Cardiac fibroblast (primary cell): Measurements from ENCODE around the gene OR6N2.

Experiments
- DNase-seq, 2 donors: peaks; one replicate each; pipeline versions ENCODE4 v3.0.0 to v3.0.0-alpha.2; 2010; ENCODE audit warnings: low read depth in 2 of 2
- H3K4me3 ChIP-seq, 2 donors: replicated peaks in 1 of 2; 1 replicate in 1 of 2; 2 replicates in 1 of 2; pipeline ENCODE4 v1.5.1; 2011; ENCODE audit warnings: low read depth in 2 of 2, low read length in 2 of 2, mild to moderate bottlenecking in 2 of 2, moderate library complexity in 1 of 2
- TF ChIP-seq, protein P1 (sequence below): IDR thresholded peaks from one replicate; pipeline ENCODE4 v1.5.1; 2011; ENCODE audit warnings: low read depth, mild to moderate bottlenecking, low read length, inconsistent platforms

Gene OR6N2

DNA sequence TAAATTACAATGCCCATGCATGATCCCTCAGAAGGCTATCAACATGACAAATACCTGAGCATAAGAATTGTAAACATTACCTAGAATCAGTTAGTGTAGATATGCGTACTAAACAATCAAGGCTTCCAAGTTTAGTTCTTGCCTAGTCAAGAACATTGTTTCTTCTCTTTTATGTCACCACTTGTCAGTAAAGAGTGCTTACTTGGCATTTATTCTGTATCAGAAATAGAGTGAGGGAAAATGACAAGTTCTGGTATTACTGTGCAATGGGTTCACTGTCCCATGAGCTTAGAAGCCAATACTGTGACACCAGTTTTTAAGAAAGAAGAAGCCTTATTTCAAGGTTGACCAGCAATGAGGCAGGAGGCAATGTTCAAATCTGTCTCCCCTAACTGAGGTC lies 22.7 kb upstream of the OR6N2 start:
- TF ChIP-seq, protein P1, sequence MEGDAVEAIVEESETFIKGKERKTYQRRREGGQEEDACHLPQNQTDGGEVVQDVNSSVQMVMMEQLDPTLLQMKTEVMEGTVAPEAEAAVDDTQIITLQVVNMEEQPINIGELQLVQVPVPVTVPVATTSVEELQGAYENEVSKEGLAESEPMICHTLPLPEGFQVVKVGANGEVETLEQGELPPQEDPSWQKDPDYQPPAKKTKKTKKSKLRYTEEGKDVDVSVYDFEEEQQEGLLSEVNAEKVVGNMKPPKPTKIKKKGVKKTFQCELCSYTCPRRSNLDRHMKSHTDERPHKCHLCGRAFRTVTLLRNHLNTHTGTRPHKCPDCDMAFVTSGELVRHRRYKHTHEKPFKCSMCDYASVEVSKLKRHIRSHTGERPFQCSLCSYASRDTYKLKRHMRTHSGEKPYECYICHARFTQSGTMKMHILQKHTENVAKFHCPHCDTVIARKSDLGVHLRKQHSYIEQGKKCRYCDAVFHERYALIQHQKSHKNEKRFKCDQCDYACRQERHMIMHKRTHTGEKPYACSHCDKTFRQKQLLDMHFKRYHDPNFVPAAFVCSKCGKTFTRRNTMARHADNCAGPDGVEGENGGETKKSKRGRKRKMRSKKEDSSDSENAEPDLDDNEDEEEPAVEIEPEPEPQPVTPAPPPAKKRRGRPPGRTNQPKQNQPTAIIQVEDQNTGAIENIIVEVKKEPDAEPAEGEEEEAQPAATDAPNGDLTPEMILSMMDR: no peak
- no peak overlapping the region for H3K4me3 ChIP-seq
- DNase-seq: no peak

DNA sequence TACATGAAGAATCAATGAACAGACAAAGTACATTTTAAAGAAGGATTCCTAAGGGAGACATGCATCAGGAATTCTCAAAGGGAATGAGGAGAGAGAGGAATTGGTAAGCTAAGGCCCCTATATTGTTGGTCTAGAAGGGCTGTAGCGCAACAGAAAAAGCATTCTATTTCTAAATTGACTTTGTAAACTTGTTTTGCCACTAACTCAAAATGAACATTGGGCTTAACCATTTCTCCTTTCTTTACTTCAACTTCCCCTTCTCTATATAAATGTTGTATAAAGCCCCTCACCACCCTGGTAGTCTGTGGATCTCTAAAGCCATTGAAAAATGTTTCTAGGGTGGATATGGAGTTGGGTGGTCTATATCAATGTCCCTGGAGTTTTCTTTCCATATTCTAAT lies 20.4 kb upstream of the OR6N2 start:
- TF ChIP-seq, protein P1: no peak
- no peak for DNase-seq
- no peak overlapping the region for H3K4me3 ChIP-seq

DNA sequence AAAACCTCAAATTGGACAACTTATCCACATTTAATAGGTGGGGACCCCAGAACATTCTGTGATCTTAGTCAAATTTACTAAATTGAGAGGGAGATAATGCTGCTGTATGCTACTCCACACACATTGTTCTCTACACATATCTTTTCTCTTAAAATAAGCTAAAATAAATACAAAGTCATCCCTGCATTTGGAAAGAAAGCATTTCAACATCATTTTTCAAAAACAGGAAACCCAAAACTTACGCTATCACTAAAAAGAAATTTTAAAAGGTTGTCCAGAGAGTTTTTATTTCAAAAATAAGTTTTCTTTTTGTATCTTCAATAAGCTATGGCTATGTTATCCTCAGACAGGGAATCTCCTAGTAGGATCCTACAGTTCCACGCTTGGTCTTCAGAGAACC lies 19.5 kb upstream of the OR6N2 start:
- no peak overlapping the region for H3K4me3 ChIP-seq
- TF ChIP-seq, protein P1: no peak
- no peak for DNase-seq

DNA sequence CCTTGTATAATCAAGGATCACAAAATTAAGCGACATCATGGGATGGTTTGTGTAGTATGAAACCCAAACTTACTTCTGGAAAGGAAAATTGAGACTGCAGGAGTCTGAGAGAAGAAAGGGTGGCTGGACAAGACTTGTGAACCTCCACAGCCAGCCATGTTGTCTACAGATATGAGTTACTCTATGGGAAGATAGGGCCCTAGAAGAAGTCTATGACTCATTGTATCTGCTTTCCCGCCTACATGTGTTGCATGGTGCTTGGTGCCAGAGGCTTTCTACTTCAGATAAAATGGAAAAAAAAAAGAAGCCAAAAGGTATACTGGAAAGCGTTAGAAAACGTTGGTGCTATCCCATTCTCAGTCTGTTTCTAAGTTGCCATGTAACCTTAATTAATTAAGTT lies 18.7 kb upstream of the OR6N2 start:
- TF ChIP-seq, protein P1: no peak
- H3K4me3 ChIP-seq: no peak overlapping the region
- no peak for DNase-seq

DNA sequence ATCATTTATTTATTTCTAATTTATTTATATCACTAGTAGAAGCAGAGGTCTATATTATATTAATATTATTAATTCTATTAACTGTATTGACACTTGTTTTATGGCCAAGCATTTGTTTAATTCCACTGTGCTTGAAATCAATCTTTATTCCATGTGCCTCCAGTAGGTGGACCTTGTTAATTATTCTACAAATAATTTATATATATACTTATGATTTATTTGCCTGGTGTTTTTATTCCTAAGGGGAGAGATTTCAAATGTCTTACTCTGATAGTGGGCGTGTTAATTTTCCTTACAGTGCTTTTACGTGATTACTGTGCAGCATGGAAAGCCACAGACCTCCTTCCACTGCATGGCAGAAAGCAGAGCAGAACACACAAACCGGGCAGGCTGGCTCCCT lies 17.5 kb upstream of the OR6N2 start:
- peak; percentile 3 to 4 for DNase-seq
- no peak overlapping the region for H3K4me3 ChIP-seq
- TF ChIP-seq, protein P1: no peak

DNA sequence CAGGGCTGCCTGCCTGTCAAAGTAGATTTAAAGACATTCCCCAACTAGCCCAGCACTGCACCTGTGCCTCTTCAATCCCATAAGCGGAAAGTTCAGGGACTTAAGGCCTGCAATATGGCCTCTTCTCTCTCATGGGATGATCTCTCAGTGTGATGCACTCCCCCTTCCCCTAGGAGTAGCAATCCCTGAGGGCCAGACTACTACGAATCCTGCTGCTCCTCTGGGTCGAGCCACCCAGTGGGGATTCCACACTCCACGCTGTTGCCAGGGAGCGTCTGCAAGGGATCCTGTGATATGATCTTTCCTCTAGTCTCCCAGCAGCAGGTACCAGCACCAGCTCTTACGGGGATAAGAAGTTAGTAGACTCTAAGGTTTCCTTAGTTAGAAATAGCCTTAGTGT lies 13.2 kb upstream of the OR6N2 start:
- no peak overlapping the region for H3K4me3 ChIP-seq
- TF ChIP-seq, protein P1: no peak
- no peak for DNase-seq

DNA sequence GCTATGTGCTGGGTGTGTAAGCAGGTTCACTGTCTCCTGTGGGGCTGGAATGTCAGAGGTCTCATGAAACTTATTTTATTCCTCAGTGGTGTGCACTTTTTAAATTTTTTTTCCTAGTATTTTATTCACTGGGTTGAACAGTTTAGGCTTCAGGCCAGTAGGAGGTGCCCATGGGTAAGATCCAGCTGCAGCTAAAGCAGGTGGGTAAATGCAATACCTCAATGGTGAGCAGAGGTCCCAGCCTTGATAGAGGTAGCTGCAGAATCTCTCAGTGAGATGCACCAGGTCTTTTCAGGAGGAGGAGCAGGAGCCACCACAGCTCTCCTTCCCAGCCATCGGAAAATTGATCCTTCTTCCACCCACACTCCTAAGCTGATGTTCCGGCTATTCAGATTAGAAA lies 12.6 kb upstream of the OR6N2 start:
- DNase-seq: no peak
- no peak overlapping the region for H3K4me3 ChIP-seq
- TF ChIP-seq, protein P1: no peak
